Coronary artery (tissue), 2 donors: ENCODE measurements around the gene LRRC15.

Source experiments
- DNase-seq: peaks from one replicate; pipeline ENCODE4 v3.0.0-alpha.2; 2017; ENCODE audit warnings: low spot score
- H3K27ac ChIP-seq, 2 donors: fragments of 200-600 bp; sonication (generic); one replicate each; pipeline ENCODE4 v1.5.1; 2016 to 2019
- H3K4me3 ChIP-seq: fragments of 200-600 bp; sonication (generic); 2 replicates; pipeline ENCODE4 v1.5.1; 2016; ENCODE audit warnings: mild to moderate bottlenecking, moderate library complexity
- CTCF ChIP-seq: fragments of 200-600 bp; sonication (generic); IDR thresholded peaks from one replicate; pipeline ENCODE4 v1.5.1; 2019; ENCODE audit warnings: antibody characterized with exemption

Gene LRRC15

GRCh38 chr3:194401346-194401745, 31.8 kb upstream of the LRRC15 start:
- TF ChIP-seq CTCF = no peak
- H3K27ac ChIP-seq = no peak overlapping the region

GRCh38 chr3:194399874-194400411, 30.4 kb upstream of the LRRC15 start:
- no peak overlapping the region for H3K4me3 ChIP-seq
- no peak for DNase-seq
- no peak overlapping the region for H3K27ac ChIP-seq
- TF ChIP-seq CTCF = no peak

More at GRCh38 chr3:194401346-194401745, 31.8 kb upstream of the LRRC15 start:
- no peak overlapping the region for H3K4me3 ChIP-seq
- DNase-seq = no peak

GRCh38 chr3:194399166-194399565, 29.6 kb upstream of the LRRC15 start, which contains the start of gene GP5:
TSS of gene GP5 (minus strand) at chr3:194399266. CDS start at chr3:194398282, 984 bp downstream.
- peak within 1 kb of the TSS; percentile 59 for H3K4me3 ChIP-seq
- DNase-seq = no peak

GRCh38 chr3:194397757-194398312, 28.3 kb upstream of the LRRC15 start:
- peak overlapping the region; percentile 59 for H3K4me3 ChIP-seq
- H3K27ac ChIP-seq = no peak overlapping the region
- no peak for DNase-seq
- no peak for TF ChIP-seq CTCF

More at GRCh38 chr3:194399166-194399565, 29.6 kb upstream of the LRRC15 start, which contains the start of gene GP5:
- no peak within 1 kb of the TSS for H3K27ac ChIP-seq
- no peak for TF ChIP-seq CTCF

- Histone ChIP-seq H3K4me3 (peak overlapping the region; percentile 59), H3K27ac (peak overlapping the region in 1 of 2 donors; percentile 16)
- no peak for TF ChIP-seq CTCF
- DNase-seq = no peak
Measured at GRCh38 chr3:194396859-194397756, 27.6 kb upstream of the LRRC15 start.

- peak overlapping the region in 1 of 2 donors; percentile 16 for H3K27ac ChIP-seq
- H3K4me3 ChIP-seq = peak overlapping the region; percentile 59
- DNase-seq = no peak
- TF ChIP-seq CTCF = no peak
Measured at GRCh38 chr3:194396539-194396858, 27.0 kb upstream of the LRRC15 start.
